IMR-90 (cell line): Measurements from ENCODE around the gene RAB19. TPM values are rescaled to one million over a fixed set of nuclear protein-coding genes. Genes with fewer than 3 reads are reported as not detected.

Source experiments
- ATAC-seq: fragments of 200-7000 bp; cut with Tn5 transposase; 2 replicates; pipeline ENCODE4 v1.9.1; 2020; ENCODE audit warnings: low read depth, mild to moderate bottlenecking, moderate library complexity
- BruUV-seq: library from RNA; stranded (reverse); fragments of 400-500 nt; replicated peaks from 2 replicates; lab custom pipeline; 2021; lab: Mats Ljungman, UMichigan
- CTCF ChIA-PET: fragments of 300-600 bp; formaldehyde crosslinking; extraction: SDS; loops from one replicate; lab custom pipeline; 2021; ENCODE audit warnings: antibody characterized with exemption; lab: Yijun Ruan, JAX
- POLR2A ChIA-PET: fragments of 300-600 bp; sonication (Branson Sonifier 250); formaldehyde crosslinking; loops from one replicate; lab custom pipeline; 2022; ENCODE audit warnings: antibody characterized with exemption; ENCODE audit not compliant: unreplicated experiment; lab: Charles Lee
- DNase-seq: peaks from one replicate; pipeline ENCODE4 v3.0.0; 2013
- H2AFZ ChIP-seq: replicated peaks from 2 replicates; pipeline ENCODE3; 2013; ENCODE audit warnings: low read length, mild to moderate bottlenecking; ENCODE audit not compliant: poor library complexity
- H2AK5ac ChIP-seq: 2 replicates; pipeline ENCODE4 v1.6.1; 2013; ENCODE audit warnings: low read depth, low read length, inconsistent platforms
- H2AK9ac ChIP-seq: replicated peaks from 2 replicates; pipeline ENCODE3; 2013; ENCODE audit warnings: mild to moderate bottlenecking, low read depth, low read length, moderate library complexity; ENCODE audit not compliant: poor library complexity
- H2BK120ac ChIP-seq: 2 replicates; pipeline ENCODE4 v1.6.1; 2013; ENCODE audit warnings: low read depth, low read length, inconsistent platforms
- H2BK15ac ChIP-seq: 3 replicates; pipeline ENCODE4 v1.6.1; 2013; ENCODE audit warnings: low read depth, low read length, inconsistent platforms
- H2BK20ac ChIP-seq: 2 replicates; pipeline ENCODE4 v1.6.1; 2013; ENCODE audit warnings: low read depth, mild to moderate bottlenecking, inconsistent platforms, low read length, moderate library complexity
- H2BK5ac ChIP-seq: 2 replicates; pipeline ENCODE4 v1.6.1; 2013; ENCODE audit warnings: mild to moderate bottlenecking, low read depth, low read length, inconsistent platforms; ENCODE audit not compliant: poor library complexity, severe bottlenecking
- H3K14ac ChIP-seq: replicated peaks from 2 replicates; pipeline ENCODE4 v1.6.1; 2013; ENCODE audit warnings: low read depth, low read length, inconsistent platforms
- H3K18ac ChIP-seq: 2 replicates; pipeline ENCODE4 v1.6.1; 2013; ENCODE audit warnings: low read depth, low read length, control low read depth
- H3K23ac ChIP-seq: 2 replicates; pipeline ENCODE4 v1.6.1; 2013; ENCODE audit warnings: low read depth, low read length, inconsistent platforms
- H3K27ac ChIP-seq: 2 replicates; pipeline ENCODE4 v1.5.1; 2013; ENCODE audit warnings: mild to moderate bottlenecking, control low read depth, low read length; ENCODE audit not compliant: insufficient read depth
- H3K27me3 ChIP-seq: 2 replicates; pipeline ENCODE4 v1.6.1; 2013; ENCODE audit warnings: low read length; ENCODE audit not compliant: control insufficient read depth, insufficient read depth
- H3K36me3 ChIP-seq: 2 replicates; pipeline ENCODE4 v1.6.1; 2013; ENCODE audit warnings: low read length, mixed read lengths; ENCODE audit not compliant: control insufficient read depth, insufficient read depth
- H3K4ac ChIP-seq: 2 replicates; pipeline ENCODE4 v1.6.1; 2013; ENCODE audit warnings: low read depth, low read length, inconsistent platforms
- H3K4me1 ChIP-seq: 2 replicates; pipeline ENCODE4 v1.6.1; 2013; ENCODE audit warnings: low read length, mixed read lengths; ENCODE audit not compliant: control insufficient read depth, insufficient read depth
- H3K4me2 ChIP-seq: 2 replicates; pipeline ENCODE4 v1.6.1; 2013; ENCODE audit warnings: low read depth, mild to moderate bottlenecking, control low read depth, low read length, moderate library complexity
- H3K4me3 ChIP-seq: 2 replicates; pipeline ENCODE4 v1.5.1; 2013; ENCODE audit warnings: low read depth, mild to moderate bottlenecking, control low read depth, low read length, moderate library complexity; ENCODE audit not compliant: insufficient read depth
- H3K56ac ChIP-seq: 2 replicates; pipeline ENCODE4 v1.6.1; 2013; ENCODE audit warnings: low read length, inconsistent platforms; ENCODE audit not compliant: insufficient read depth; ENCODE audit errors: extremely low read depth
- H3K79me1 ChIP-seq, 2 experiments: 2 replicates each; pipeline ENCODE4 v1.6.1; 2013; ENCODE audit warnings: low read length in 2 of 2, inconsistent platforms in 1 of 2, low read depth in 1 of 2
- H3K9ac ChIP-seq: 2 replicates; pipeline ENCODE4 v1.6.1; 2013; ENCODE audit warnings: low read depth, low read length, control low read depth
- H3K9me1 ChIP-seq: 2 replicates; pipeline ENCODE4 v1.6.1; 2013; ENCODE audit warnings: low read length, inconsistent platforms; ENCODE audit not compliant: insufficient read depth
- H3K9me3 ChIP-seq: 2 replicates; pipeline ENCODE4 v1.6.1; 2013; ENCODE audit warnings: low read length; ENCODE audit not compliant: control insufficient read depth, insufficient read depth
- H4K20me1 ChIP-seq: 2 replicates; pipeline ENCODE4 v1.6.1; 2013; ENCODE audit warnings: low read length, inconsistent platforms; ENCODE audit not compliant: insufficient read depth
- H4K5ac ChIP-seq: 2 replicates; pipeline ENCODE4 v1.6.1; 2013; ENCODE audit warnings: mild to moderate bottlenecking, low read depth, low read length, control low read depth
- H4K8ac ChIP-seq, 2 experiments: 2 replicates each; pipeline ENCODE4 v1.6.1; 2013; ENCODE audit warnings: low read depth in 2 of 2, low read length in 2 of 2, control low read depth in 1 of 2, inconsistent platforms in 1 of 2
- H4K91ac ChIP-seq: 2 replicates; pipeline ENCODE4 v1.6.1; 2013; ENCODE audit warnings: low read depth, low read length, inconsistent platforms; ENCODE audit not compliant: insufficient read depth
- BHLHE40 ChIP-seq: fragments of 150-350 bp; IDR thresholded peaks from 2 replicates; pipeline ENCODE4 v1.6.1; 2016; ENCODE audit warnings: mild to moderate bottlenecking, low read depth, low read length
- CHD1 ChIP-seq: IDR thresholded peaks from 2 replicates; pipeline ENCODE4 v1.6.1; 2012; ENCODE audit warnings: low read depth, low read length, improper control_type of control experiment
- MAFK ChIP-seq: IDR thresholded peaks from 2 replicates; pipeline ENCODE4 v1.6.1; 2012; ENCODE audit warnings: low read depth, low read length, improper control_type of control experiment
- MAZ ChIP-seq: IDR thresholded peaks from 2 replicates; pipeline ENCODE4 v1.6.1; 2012; ENCODE audit warnings: low read depth, mild to moderate bottlenecking, low read length, improper control_type of control experiment, moderate library complexity, borderline replicate concordance
- MXI1 ChIP-seq: IDR thresholded peaks from 2 replicates; pipeline ENCODE4 v1.6.1; 2012; ENCODE audit warnings: low read depth, mild to moderate bottlenecking, low read length, moderate library complexity, borderline replicate concordance
- NFE2L2 ChIP-seq: fragments of 150-350 bp; IDR thresholded peaks from 2 replicates; pipeline ENCODE4 v1.6.1; 2016; ENCODE audit warnings: low read depth, mild to moderate bottlenecking, low read length
- POLR2A ChIP-seq: IDR thresholded peaks from 2 replicates; pipeline ENCODE4 v1.6.1; 2012; ENCODE audit warnings: mild to moderate bottlenecking, low read depth, low read length
- RAD21 ChIP-seq: IDR thresholded peaks from 2 replicates; pipeline ENCODE4 v1.6.1; 2012; ENCODE audit warnings: low read length, improper control_type of control experiment
- SMC3 ChIP-seq: fragments of 150-350 bp; IDR thresholded peaks from 2 replicates; pipeline ENCODE4 v1.6.1; 2016; ENCODE audit warnings: low read depth, mild to moderate bottlenecking, antibody characterized with exemption, low read length, moderate library complexity
- WGBS, 2 experiments: methylation state at CpG; one replicate each; pipeline versions ENCODE4 v1.1.5 to v1.1.7; 2013; ENCODE audit warnings: missing lambda C conversion rate in 2 of 2; ENCODE audit not compliant: insufficient read length in 1 of 2; ENCODE audit errors: extremely low coverage in 2 of 2; 5-methylcytosine and 5-hydroxymethylcytosine counted together
- dilution Hi-C: fragments of 300-500 bp; cut with HindIII; formaldehyde crosslinking; loops from one replicate; pipeline ENCODE4 v1.14.3; 2018; ENCODE audit warnings: low sequenced_read_pairs; ENCODE audit not compliant: unreplicated experiment
- in situ Hi-C: fragments of 300-500 bp; cut with MboI; formaldehyde crosslinking; loops from 3 replicates; pipeline ENCODE4 v1.14.3; 2019; ENCODE audit warnings: low sequenced_read_pairs, inconsistent platforms, mixed read lengths
- intact Hi-C: fragments of 100-400 bp; cut with micrococcal nuclease; formaldehyde crosslinking; loops from 2 replicates; pipeline ENCODE4 v1.10.0; 2022
- polyA plus RNA-seq, 3 experiments: library from polyadenylated mRNA; depleted of rRNA; stranded (reverse); fragments of >200 nt; gene quantifications; 2 replicates each; pipeline ENCODE4 v1.2.3, GENCODE V29; 2012; ENCODE audit warnings: low replicate concordance in 1 of 3
- total RNA-seq: library from RNA; depleted of rRNA; stranded (reverse); fragments of >200 nt; gene quantifications from 2 replicates; pipeline ENCODE4 v1.2.3, GENCODE V29; 2012
- TF ChIP-seq, protein P1 (sequence below): conservative IDR thresholded peaks from 2 replicates; pipeline ENCODE4 v1.5.1; 2012; ENCODE audit warnings: mild to moderate bottlenecking, low read depth, low read length, improper control_type of control experiment
- TF ChIP-seq, protein P2 (sequence below): fragments of 150-350 bp; IDR thresholded peaks from 2 replicates; pipeline ENCODE4 v1.6.1; 2017; ENCODE audit warnings: mild to moderate bottlenecking, antibody characterized with exemption, low read length, low read depth
- TF ChIP-seq, protein P3 (sequence below): fragments of 150-350 bp; IDR thresholded peaks from 2 replicates; pipeline ENCODE4 v1.6.1; 2016; ENCODE audit warnings: low read depth, mild to moderate bottlenecking, low read length, moderate library complexity, borderline replicate concordance

Gene RAB19
- total and polyA plus RNA-seq, 2 of the 4 experiments (the other 2 are of a cell fraction), result not detected

DNA sequence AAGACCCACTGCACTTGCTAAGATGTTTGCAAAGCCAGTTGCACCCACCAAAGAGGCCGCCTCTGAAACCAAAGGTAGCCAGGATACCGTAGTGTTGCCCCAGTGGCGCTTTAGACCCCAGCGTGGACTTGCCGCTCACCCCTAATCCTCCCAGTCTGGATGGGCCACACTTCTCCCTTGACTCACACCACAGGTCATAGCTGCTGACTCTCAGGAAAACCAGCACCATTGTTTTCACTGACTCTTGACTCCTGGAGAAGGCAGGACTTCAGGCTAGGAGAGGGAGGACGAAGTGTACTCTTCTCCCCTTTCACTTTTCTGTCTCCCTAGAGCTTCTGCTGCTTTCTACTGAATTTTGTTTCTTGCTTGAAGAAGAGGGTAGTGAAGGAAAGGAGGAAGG lies 22.3 kb downstream of the RAB19 start:
- ATAC-seq (no peak), DNase-seq (no peak)
- Histone ChIP-seq H2BK5ac (no peak overlapping the region), H3K4me3 (no peak overlapping the region), H3K23ac (no peak overlapping the region), H3K4me1 (no peaks in the 10 kb centered on the region), H3K79me1 (no peaks in the 10 kb centered on the region), H2BK15ac (no peak overlapping the region), H3K9me1 (no peaks in the 10 kb centered on the region), H2AK9ac (no peak overlapping the region), H4K8ac (no peak overlapping the region), H3K27ac (no peak overlapping the region), H3K27me3 (peaks cover 26% of the 10 kb centered on the region), H4K91ac (no peak overlapping the region), H4K20me1 (no peaks in the 10 kb centered on the region), H3K14ac (no peak overlapping the region), H3K9me3 (no peaks in the 10 kb centered on the region; the same call in 1 of the 2 replicates), H2AFZ (no peak overlapping the region), H3K36me3 (no peaks in the 10 kb centered on the region), H2BK120ac (no peak overlapping the region), H3K18ac (no peak overlapping the region), H3K9ac (no peak overlapping the region), H3K4me2 (no peak overlapping the region), H2BK20ac (no peak overlapping the region), H3K4ac (no peak overlapping the region), H2AK5ac (no peak overlapping the region), H4K5ac (no peak overlapping the region), H3K56ac (no peak overlapping the region)
- WGBS, 2 experiments, result no CpG with 5 or more reads among the region's 6 CpGs
- dilution Hi-C loops (no loop called here), intact Hi-C loops (no loop called here), in situ Hi-C loops (no loop called here)
- BruUV-seq, result no TSS peak
- POLR2A ChIA-PET, result no interaction called here
- TF ChIP-seq RAD21 (no peak), BHLHE40 (no peak), NFE2L2 (no peak), MAFK (no peak), MAZ (no peak), CHD1 (no peak), POLR2A (no peak), SMC3 (no peak), MXI1 (no peak)
- TF ChIP-seq, protein P1, sequence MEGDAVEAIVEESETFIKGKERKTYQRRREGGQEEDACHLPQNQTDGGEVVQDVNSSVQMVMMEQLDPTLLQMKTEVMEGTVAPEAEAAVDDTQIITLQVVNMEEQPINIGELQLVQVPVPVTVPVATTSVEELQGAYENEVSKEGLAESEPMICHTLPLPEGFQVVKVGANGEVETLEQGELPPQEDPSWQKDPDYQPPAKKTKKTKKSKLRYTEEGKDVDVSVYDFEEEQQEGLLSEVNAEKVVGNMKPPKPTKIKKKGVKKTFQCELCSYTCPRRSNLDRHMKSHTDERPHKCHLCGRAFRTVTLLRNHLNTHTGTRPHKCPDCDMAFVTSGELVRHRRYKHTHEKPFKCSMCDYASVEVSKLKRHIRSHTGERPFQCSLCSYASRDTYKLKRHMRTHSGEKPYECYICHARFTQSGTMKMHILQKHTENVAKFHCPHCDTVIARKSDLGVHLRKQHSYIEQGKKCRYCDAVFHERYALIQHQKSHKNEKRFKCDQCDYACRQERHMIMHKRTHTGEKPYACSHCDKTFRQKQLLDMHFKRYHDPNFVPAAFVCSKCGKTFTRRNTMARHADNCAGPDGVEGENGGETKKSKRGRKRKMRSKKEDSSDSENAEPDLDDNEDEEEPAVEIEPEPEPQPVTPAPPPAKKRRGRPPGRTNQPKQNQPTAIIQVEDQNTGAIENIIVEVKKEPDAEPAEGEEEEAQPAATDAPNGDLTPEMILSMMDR, result no peak
- TF ChIP-seq, protein P2, sequence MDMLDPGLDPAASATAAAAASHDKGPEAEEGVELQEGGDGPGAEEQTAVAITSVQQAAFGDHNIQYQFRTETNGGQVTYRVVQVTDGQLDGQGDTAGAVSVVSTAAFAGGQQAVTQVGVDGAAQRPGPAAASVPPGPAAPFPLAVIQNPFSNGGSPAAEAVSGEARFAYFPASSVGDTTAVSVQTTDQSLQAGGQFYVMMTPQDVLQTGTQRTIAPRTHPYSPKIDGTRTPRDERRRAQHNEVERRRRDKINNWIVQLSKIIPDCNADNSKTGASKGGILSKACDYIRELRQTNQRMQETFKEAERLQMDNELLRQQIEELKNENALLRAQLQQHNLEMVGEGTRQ, result no peak
- TF ChIP-seq, protein P3, sequence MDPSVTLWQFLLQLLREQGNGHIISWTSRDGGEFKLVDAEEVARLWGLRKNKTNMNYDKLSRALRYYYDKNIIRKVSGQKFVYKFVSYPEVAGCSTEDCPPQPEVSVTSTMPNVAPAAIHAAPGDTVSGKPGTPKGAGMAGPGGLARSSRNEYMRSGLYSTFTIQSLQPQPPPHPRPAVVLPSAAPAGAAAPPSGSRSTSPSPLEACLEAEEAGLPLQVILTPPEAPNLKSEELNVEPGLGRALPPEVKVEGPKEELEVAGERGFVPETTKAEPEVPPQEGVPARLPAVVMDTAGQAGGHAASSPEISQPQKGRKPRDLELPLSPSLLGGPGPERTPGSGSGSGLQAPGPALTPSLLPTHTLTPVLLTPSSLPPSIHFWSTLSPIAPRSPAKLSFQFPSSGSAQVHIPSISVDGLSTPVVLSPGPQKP, result no peak
- CTCF ChIA-PET, result interaction anchor here (1.0 kb wide), 1 partner anchor 51 kb away, joined by 3 read pairs; no protein-coding TSS in a partner anchor
